Adrenal gland (tissue), 19 donors: ENCODE measurements around the gene COA5. TPM values are rescaled to one million over a fixed set of nuclear protein-coding genes. Genes with fewer than 3 reads are reported as not detected.
A peak's percentile ranks its signal among the peaks of the same experiment; 100 is the strongest.

Source experiments
- DNase-seq, 7 donors: peaks; one replicate each; pipeline ENCODE4 v3.0.0-alpha.2; 2019 to 2020
- H3K27ac ChIP-seq, 5 donors: fragments of 200-600 bp; sonication (generic) in 4 of 5; 1 replicate in 3 of 5; 2 replicates in 2 of 5; pipeline versions ENCODE4 v1.5.1 to v1.8.0; 2016 to 2020; ENCODE audit warnings: mild to moderate bottlenecking in 1 of 5
- H3K27me3 ChIP-seq: fragments of 200-600 bp; 2 replicates; pipeline ENCODE4 v1.8.0; 2021
- H3K36me3 ChIP-seq, 2 donors: fragments of 200-600 bp; replicated peaks in 1 of 2; 1 replicate in 1 of 2; 2 replicates in 1 of 2; pipeline versions ENCODE4 v1.5.1 to v1.8.0; 2018 to 2022
- H3K4me1 ChIP-seq, 2 donors: fragments of 200-600 bp; replicated peaks in 1 of 2; 1 replicate in 1 of 2; 2 replicates in 1 of 2; pipeline versions ENCODE4 v1.5.1 to v1.8.0; 2018 to 2021
- H3K4me3 ChIP-seq, 4 donors: fragments of 200-600 bp; sonication (generic) in 3 of 4; one replicate each; pipeline ENCODE4 v1.5.1; 2016 to 2018
- H3K9me3 ChIP-seq, 3 donors: fragments of 200-600 bp; sonication (generic) in 1 of 3; replicated peaks in 1 of 3; 1 replicate in 2 of 3; 2 replicates in 1 of 3; pipeline versions ENCODE4 v1.5.1 to v1.8.0; 2016 to 2021
- CTCF ChIP-seq, 6 experiments: fragments of 450-650 bp in 4 of 6; fragments of 200-600 bp in 2 of 6; sonication (generic) in 1 of 6; IDR thresholded peaks; 1 replicate in 5 of 6; 2 replicates in 1 of 6; pipeline versions ENCODE4 v1.5.1 to v1.8.0; 2016 to 2021; ENCODE audit warnings: antibody characterized with exemption in 6 of 6, mild to moderate bottlenecking in 2 of 6, moderate library complexity in 1 of 6
- POLR2A ChIP-seq, 2 donors: fragments of 450-650 bp; IDR thresholded peaks; one replicate each; pipeline ENCODE4 v1.6.1; 2017; ENCODE audit warnings: antibody characterized with exemption in 2 of 2, mild to moderate bottlenecking in 2 of 2, moderate library complexity in 1 of 2
- WGBS, 4 donors: extraction: QIAGEN DNeasy Blood & Tissue Kit in 2 of 4; methylation state at CpG; one replicate each; pipeline versions ENCODE4 v1.1.5 to v1.1.7; 2013 to 2017; 5-methylcytosine and 5-hydroxymethylcytosine counted together
- intact Hi-C, 2 donors: fragments of 100-400 bp; cut with DNase I; formaldehyde crosslinking; loops; one replicate each; pipeline versions ENCODE4 v1.14.1 to v1.15.0; 2022 to 2023
- long read RNA-seq, 10 donors: library from polyadenylated mRNA in 3 of 10; unstranded in 2 of 10; stranded (forward) in 1 of 10; transcript quantifications; one replicate each; pipeline ENCODE4 v2.0.0 and lab custom pipeline, GENCODE V29; 2021 to 2026
- polyA plus RNA-seq, 3 donors: library from polyadenylated mRNA; stranded (reverse); fragments of 200-250 nt in 2 of 3; fragments of 350-450 nt in 1 of 3; fragmentation: Illumina TruSeq in 1 of 3; extraction: RNeasy Lipid Tissue Mini Kit (QIAGEN cat#74804) in 1 of 3; gene quantifications; one replicate each; pipeline ENCODE4 v1.2.3, GENCODE V29; 2013 to 2014
- total RNA-seq, 9 donors: library from RNA; depleted of rRNA in 4 of 9; stranded (reverse); fragments of >200 nt in 4 of 9; fragments of 120-200 nt in 1 of 9; fragmentation: NEBNext Ultra II Directional in 1 of 9; extraction: Animal tissue kit (Norgen Biotek cat#: 25700) in 1 of 9; gene quantifications; one replicate each; pipeline versions ENCODE4 v1.1.0 to v1.2.4, GENCODE V29; 2013 to 2023
- donor health status: healthy with polysubstance abuse.
- donor health status: Bipolar disorder and iron deficiency.
- donor health status: DM: yes; HTN: yes; CAD: no.
- donor health status: DM: no; HTN: no; CAD: no.
- donor health status: DM: no; HTN: no; CAD: no.
- donor health status: DM: yes; HTN: yes; CAD: no.

Gene COA5
- total RNA-seq (10 to 100 TPM; 18.9 to 70.0 (median 40.4) TPM), polyA plus RNA-seq (10 to 100 TPM; 36.5 to 76.0 (median 57.0) TPM)
- long read RNA-seq, donor 1, transcript COA5-201 (3 exons, 1,754 nt) = major isoform, 41 of 165 reads
- long read RNA-seq, donor 1, partial matches to known transcripts = 44 of 165 reads
- long read RNA-seq, donor 1, other reads (novel, unspliced or antisense) = 74 of 165 reads
- long read RNA-seq, donor 2, transcript COA5-201 (3 exons, 1,754 nt) = major isoform, 14 of 130 reads
- long read RNA-seq, donor 2, partial matches to known transcripts = 45 of 130 reads
- long read RNA-seq, donor 2, other reads (novel, unspliced or antisense) = 67 of 130 reads
- long read RNA-seq, donor 3, transcript COA5-201 (3 exons, 1,754 nt) = major isoform, 18 of 180 reads
- long read RNA-seq, donor 3, partial matches to known transcripts = 102 of 180 reads
- long read RNA-seq, donor 3, other reads (novel, unspliced or antisense) = 55 of 180 reads
- long read RNA-seq, donor 4, transcript COA5-201 (3 exons, 1,754 nt) = major isoform, 63 of 69 reads
- long read RNA-seq, donor 4, partial matches to known transcripts = 0 of 69 reads
- long read RNA-seq, donor 4, other reads (novel, unspliced or antisense) = 3 of 69 reads
- long read RNA-seq, donor 5, transcript COA5-205 (3 exons, 770 nt) = minor isoform, 7 of 110 reads
- long read RNA-seq, donor 5, transcript COA5-201 (3 exons, 1,754 nt) = major isoform, 93 of 110 reads
- long read RNA-seq, donor 5, partial matches to known transcripts = 0 of 110 reads
- long read RNA-seq, donor 5, other reads (novel, unspliced or antisense) = 7 of 110 reads
- long read RNA-seq, donor 6, transcript COA5-201 (3 exons, 1,754 nt) = major isoform, 39 of 44 reads
- long read RNA-seq, donor 6, partial matches to known transcripts = 0 of 44 reads
- long read RNA-seq, donor 6, other reads (novel, unspliced or antisense) = 3 of 44 reads
- long read RNA-seq, donor 7, transcript COA5-201 (3 exons, 1,754 nt) = major isoform, 15 of 15 reads
- long read RNA-seq, donor 7, partial matches to known transcripts = 0 of 15 reads
- long read RNA-seq, donor 7, other reads (novel, unspliced or antisense) = 0 of 15 reads
- long read RNA-seq, donor 8, transcript COA5-201 (3 exons, 1,754 nt) = major isoform, 35 of 41 reads
- long read RNA-seq, donor 8, partial matches to known transcripts = 0 of 41 reads
- long read RNA-seq, donor 8, other reads (novel, unspliced or antisense) = 0 of 41 reads
- long read RNA-seq, donor 9, transcript COA5-201 (3 exons, 1,754 nt) = major isoform, 25 of 29 reads
- long read RNA-seq, donor 9, partial matches to known transcripts = 0 of 29 reads
- long read RNA-seq, donor 9, other reads (novel, unspliced or antisense) = 0 of 29 reads
- long read RNA-seq, donor 10, transcript COA5-201 (3 exons, 1,754 nt) = major isoform, 11 of 12 reads
- long read RNA-seq, donor 10, partial matches to known transcripts = 0 of 12 reads
- long read RNA-seq, donor 10, other reads (novel, unspliced or antisense) = 0 of 12 reads

- TF ChIP-seq POLR2A (IDR thresholded peaks at IDR 0.05) (peak; percentile 74 to 83), CTCF (IDR thresholded peaks at IDR 0.05) (peak in 1 of 6 experiments; percentile 0)
- DNase-seq = peak; percentile 87 to 92 (median 90)
- peak within 1 kb of the TSS; percentile 69 to 98 (median 97) for H3K27ac ChIP-seq
- no peaks in the 10 kb centered on the region for H3K9me3 ChIP-seq
- peaks cover 24 to 59% of the 10 kb centered on the region in 2 donors for H3K4me1 ChIP-seq
- H3K36me3 ChIP-seq = peaks cover 0 to 43% of the 10 kb centered on the region in 2 donors
- intact Hi-C loops = loop anchor here (10.0 kb wide), 2 partner anchors 164 to 194 kb away; partner anchors contain the start of gene INPP4A (in 1 of the 2)
- 0 to 1% (median 1%) methylated on average over 44 to 93 of the region's 93 CpGs for WGBS, 4 donors
- no peaks in the 10 kb centered on the region for H3K27me3 ChIP-seq
- peak within 1 kb of the TSS; percentile 79 to 97 (median 86) for H3K4me3 ChIP-seq
Measured at GRCh38 chr2:98608116-98608961, at the start of gene COA5, which contains the start of gene UNC50. COA5 (minus strand) TSS chr2:98608512; CDS start chr2:98608405, 107 bp downstream. UNC50 (plus strand) TSS chr2:98608589; CDS start chr2:98609760, 1,171 bp downstream.

- Histone ChIP-seq H3K27me3 (no peaks in the 10 kb centered on the region), H3K9me3 (no peaks in the 10 kb centered on the region), H3K36me3 (no peaks in the 10 kb centered on the region), H3K4me1 (peaks cover 0 to 6% of the 10 kb centered on the region in 2 donors), H3K4me3 (no peak overlapping the region), H3K27ac (no peak overlapping the region)
- WGBS, 4 donors = 74 to 81% (median 76%) methylated on average over 4 of the region's 4 CpGs
- no peak for TF ChIP-seq CTCF (IDR thresholded peaks at IDR 0.05)
- DNase-seq = no peak
- intact Hi-C loops = no loop called here
Measured at GRCh38 chr2:98656800-98657199, 48.5 kb upstream of the COA5 start.

GRCh38 chr2:98654699-98655495, 46.6 kb upstream of the COA5 start:
- 77 to 90% (median 82%) methylated on average over 3 of the region's 3 CpGs for WGBS, 4 donors
- H3K4me3 ChIP-seq = no peak overlapping the region
- TF ChIP-seq POLR2A (IDR thresholded peaks at IDR 0.05) (no peak), CTCF (IDR thresholded peaks at IDR 0.05) (no peak)
- H3K9me3 ChIP-seq = no peaks in the 10 kb centered on the region
- no peaks in the 10 kb centered on the region for H3K27me3 ChIP-seq
- peaks cover 0 to 6% of the 10 kb centered on the region in 2 donors for H3K4me1 ChIP-seq
- no peaks in the 10 kb centered on the region for H3K36me3 ChIP-seq
- intact Hi-C loops = no loop called here
- H3K27ac ChIP-seq = peak overlapping the region in 1 of 5 donors; percentile 26
- no peak for DNase-seq
